Measurements from ENCODE around the gene PDSS1.

DNA sequence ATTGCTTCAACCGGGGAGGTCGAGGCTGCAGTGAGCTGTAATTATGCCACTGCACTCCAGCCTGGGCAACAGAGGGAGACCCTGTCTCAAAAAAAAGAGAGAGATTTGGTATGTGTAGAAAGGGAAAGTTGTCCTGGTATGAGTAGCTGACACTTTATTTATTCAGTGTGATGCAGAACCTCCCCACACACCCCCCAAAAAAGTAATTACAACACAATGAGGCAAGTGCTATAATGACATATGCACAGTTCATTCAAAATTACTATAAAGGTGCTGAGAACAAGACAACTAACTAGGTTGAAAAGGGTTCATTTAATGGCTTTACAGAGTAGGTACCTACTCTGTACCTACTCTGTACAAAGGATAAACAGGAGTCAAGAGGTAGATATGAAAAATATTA is 80.2 kb downstream of the PDSS1 start:
- TF ChIP-seq, protein P1, sequence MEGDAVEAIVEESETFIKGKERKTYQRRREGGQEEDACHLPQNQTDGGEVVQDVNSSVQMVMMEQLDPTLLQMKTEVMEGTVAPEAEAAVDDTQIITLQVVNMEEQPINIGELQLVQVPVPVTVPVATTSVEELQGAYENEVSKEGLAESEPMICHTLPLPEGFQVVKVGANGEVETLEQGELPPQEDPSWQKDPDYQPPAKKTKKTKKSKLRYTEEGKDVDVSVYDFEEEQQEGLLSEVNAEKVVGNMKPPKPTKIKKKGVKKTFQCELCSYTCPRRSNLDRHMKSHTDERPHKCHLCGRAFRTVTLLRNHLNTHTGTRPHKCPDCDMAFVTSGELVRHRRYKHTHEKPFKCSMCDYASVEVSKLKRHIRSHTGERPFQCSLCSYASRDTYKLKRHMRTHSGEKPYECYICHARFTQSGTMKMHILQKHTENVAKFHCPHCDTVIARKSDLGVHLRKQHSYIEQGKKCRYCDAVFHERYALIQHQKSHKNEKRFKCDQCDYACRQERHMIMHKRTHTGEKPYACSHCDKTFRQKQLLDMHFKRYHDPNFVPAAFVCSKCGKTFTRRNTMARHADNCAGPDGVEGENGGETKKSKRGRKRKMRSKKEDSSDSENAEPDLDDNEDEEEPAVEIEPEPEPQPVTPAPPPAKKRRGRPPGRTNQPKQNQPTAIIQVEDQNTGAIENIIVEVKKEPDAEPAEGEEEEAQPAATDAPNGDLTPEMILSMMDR (IDR thresholded peaks at IDR 0.05), result no peak
- no peak for TF ChIP-seq POLR2A (IDR thresholded peaks at IDR 0.05)
- no peak for TF ChIP-seq POLR2AphosphoS5 (IDR thresholded peaks at IDR 0.05; ENCODE audit: insufficient read depth in 1 of 2, low read depth in 1 of 2)
